GM18499 (cell line): ENCODE results near the gene PPP3CA.
"Not testable (repeated sequence)": the region's sequence is repeated elsewhere in the genome, so short reads cannot be mapped to it uniquely, and the experiment has no call there.

ENCODE experiments used
- ATAC-seq: cut with Tn5 transposase; IDR thresholded peaks from one replicate; pipeline ENCODE4 v1.9.1; 2021; ENCODE audit warnings: moderate number of reproducible peaks; ENCODE audit not compliant: insufficient read depth, unreplicated experiment

The PPP3CA gene

DNA sequence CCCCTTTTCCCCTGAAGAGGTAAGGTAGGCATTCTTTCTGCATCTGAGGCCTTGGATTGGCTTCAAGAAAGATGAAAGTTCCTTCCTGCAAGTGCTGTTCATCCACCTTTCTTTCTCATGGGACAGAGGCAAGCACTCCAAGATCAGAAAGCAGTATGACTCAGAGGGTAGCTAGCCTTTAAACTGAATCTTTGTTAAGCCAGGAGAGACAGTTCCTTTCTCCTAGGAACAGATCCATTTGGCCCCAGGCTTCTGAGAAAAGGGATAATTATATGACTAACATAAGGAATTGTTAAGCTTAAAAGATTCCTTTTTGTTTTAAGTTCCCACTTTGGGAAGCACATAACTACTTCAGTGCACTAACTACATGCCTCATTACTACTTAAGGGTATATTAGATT is 192.0 kb downstream of the PPP3CA start:
- ATAC-seq, result no peak

DNA sequence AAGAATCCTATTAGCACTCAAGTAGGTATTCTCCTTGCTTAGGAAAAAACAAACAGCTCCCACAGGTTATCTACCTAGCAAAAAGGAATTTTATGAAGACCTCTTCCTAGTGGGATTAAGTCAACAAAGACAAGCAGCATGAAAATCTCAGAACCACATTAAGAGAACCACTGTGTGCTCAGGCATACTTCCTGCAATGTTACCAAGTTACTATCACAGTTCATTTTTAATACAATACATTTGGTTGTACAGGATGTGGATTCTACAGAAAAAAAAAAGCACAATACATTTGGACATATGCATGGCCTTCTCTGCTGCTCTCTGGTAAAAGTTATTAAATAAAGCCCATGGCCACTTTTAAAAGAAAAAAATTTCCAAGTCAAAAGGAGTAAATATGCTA is 193.7 kb downstream of the PPP3CA start:
- no peak for ATAC-seq

DNA sequence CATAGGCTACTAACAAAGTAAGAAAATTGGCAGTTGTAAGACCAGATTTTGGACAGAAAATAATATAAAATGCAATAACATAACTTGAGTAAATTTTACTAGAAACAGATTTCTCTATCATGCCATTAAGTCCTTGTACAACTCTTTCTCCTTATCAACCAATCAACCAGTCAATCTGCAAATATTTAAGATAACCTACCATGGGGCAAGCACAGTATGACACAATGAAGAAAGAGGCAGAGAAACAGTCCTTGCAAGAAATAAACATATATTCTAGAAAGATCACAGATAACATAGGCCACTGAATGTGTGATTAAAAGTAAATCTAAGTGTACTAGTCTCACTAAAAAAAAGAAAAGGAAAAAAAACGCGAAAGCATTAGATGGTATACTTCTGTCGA is 194.8 kb downstream of the PPP3CA start:
- ATAC-seq, result no peak

DNA sequence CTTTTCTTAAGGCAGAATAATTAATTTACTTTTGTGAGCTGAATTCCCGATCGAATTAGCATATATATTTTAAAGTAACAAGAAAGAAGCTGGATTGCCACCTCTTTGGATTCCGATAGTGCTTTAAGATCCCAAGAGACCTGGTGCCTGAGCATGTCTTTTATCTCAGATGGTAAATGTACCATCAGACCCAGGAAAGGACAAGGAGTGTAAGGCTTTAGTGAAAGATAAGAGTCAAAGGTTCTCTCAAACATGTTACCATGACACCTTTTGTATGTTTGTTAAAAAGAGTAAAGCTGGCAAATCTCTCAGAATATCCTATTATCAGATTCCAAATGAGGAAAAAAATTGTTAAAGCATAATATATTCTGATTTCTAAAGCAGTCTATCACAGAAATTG is 198.8 kb downstream of the PPP3CA start:
- ATAC-seq, result no peak

DNA sequence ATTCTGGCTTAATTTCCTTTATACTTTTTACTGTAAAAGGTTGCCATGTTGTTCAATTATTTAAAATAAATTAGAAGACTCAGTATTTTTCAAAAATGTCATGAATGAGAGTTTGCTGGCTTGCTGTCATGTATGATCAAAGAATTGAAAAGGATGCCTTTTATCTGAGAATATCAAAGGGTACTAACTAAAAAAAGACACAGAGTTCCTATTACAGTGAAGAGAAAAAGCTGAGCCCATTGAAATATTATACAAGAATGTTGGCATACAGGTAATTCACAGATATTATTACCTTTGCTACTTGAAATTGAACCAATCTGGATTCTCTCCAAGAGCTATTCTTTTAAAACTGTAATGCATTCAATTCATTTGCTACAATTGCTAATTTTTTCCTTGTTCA is 200.0 kb downstream of the PPP3CA start:
- no peak for ATAC-seq

DNA sequence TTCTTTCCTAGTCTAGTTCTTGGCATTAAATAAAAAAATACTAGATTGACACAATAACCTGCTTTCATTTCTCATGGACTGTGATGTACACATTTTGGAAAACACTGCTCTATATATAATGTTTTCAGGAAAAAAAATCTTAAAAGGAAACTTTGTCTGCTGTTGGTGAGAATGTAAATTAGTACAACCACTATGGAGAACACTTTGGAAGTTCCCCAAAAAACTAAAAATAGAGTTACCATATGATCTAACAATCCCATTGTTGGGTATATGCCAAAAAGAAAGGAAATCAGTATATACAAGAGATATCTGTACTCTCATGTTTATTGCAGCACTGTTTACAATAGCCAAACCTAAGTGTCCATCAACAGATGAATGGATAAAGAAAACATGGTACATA is 202.3 kb downstream of the PPP3CA start:
- no peak for ATAC-seq

DNA sequence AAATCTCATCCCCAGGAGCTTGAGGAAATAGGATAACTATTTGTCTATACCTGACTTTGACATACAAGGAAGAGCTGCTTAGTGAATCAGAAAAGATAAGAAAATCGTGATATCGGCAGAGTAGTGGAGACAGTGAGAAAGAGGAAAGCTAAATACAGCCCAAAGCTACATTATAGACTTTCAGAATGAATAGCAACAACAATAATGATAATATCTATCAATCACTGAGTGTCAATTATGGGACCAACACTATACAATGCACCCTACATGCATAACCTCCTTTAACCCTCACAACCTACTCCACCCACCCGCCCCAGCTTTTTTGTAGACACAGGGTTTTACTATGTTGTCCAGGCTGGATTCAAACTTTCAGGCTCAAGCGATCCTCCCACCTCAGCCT is 205.1 kb downstream of the PPP3CA start:
- no peak for ATAC-seq

DNA sequence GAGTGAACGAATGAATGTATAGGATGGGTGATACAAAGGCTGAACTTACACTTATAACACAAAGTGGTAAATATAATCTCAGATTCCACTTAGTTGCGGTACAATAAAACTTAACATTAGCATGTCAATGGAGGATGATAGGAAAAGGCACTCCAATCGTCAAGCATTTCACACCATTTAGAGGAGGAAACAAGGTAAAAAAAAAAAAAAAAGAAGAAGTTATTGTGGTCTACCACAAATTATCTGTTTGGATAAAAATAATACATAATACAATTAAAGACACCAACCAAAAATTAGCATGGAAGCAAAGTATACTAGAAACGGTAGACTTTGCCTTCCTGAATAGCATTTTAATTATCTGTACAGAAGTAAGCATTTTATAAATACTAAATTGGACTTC is 205.5 kb downstream of the PPP3CA start:
- no peak for ATAC-seq

DNA sequence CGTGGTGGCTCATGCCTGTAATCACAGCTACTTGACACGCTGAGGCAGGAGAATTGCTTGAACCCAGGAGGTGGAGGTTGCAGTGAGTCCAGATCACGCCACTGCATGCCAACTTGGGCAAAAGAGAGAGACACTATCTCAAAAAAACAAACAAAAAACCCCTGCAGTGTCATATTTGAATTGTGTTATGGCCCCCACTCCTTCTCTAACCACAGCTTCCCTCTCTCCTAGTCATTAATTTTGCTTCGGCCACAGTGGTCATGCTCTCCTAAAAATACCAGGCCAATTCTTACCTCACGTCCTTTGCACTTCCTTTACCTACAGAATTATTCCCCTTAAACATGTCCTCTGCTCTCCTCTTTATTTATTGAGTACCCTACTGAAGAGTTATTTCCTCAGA is 206.1 kb downstream of the PPP3CA start:
- ATAC-seq, result no peak

DNA sequence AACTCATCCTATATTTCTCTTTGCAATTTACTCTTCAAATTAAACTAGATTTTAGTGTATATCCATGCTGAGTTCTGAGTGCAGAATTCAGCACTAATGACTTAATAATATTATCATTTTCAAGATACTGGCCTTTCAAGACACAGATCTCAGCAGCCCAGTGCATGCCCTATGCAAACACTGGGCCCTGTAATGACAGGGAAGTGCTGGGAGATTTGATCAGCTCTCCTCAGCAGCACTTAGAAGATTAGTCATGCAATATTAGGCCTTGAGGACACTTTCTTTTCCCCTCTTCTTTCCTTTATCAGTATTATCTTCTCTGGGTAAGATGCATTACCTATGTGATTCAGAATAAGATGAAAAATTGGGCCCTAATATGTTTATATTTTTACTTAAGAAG is 207.1 kb downstream of the PPP3CA start:
- no peak for ATAC-seq

DNA sequence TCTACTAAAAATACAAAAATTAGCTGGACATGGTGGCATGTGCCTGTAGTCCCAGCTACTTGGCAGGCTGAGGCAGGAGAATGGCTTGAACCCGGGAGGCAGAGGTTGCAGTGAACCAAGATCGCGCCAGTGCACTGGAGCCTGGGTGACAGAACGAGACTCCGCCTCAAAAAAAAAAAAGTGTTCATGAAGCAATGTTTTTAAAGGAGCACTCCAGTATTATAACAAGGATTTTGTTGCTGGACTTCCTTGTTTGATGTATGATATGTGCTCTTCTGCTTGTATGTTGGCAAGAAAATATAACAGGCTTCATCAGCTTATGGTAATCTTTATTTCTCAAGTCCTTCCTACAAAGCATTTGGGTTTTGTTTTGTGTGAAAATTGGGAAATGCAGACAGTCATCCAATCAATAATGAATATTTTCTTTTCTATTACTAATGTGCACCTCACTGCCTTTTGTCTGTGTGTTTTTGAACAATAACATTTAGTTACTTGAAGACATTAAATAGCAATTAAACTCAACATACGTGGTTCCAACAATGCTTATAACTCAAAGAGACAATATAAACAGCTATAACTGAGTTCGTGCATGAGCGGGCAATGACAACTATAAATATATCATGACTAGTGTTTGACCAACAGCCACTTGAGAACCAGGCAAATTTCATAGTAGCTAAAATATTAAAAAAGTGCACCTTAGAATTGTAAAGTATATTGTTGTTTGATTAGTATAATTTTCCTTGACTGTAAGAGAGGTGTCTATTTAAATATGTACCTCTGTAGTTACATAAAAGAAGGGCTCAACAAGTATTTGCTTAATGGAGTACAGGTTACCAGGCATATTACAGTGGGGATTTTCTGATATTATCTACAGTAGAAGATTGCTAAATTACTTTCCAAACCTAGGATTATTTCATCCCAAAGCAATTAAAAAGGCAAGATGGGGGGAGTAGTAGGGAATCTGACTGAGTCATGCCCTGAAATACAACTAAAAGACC is 210.7 kb downstream of the PPP3CA start:
- no peak for ATAC-seq

DNA sequence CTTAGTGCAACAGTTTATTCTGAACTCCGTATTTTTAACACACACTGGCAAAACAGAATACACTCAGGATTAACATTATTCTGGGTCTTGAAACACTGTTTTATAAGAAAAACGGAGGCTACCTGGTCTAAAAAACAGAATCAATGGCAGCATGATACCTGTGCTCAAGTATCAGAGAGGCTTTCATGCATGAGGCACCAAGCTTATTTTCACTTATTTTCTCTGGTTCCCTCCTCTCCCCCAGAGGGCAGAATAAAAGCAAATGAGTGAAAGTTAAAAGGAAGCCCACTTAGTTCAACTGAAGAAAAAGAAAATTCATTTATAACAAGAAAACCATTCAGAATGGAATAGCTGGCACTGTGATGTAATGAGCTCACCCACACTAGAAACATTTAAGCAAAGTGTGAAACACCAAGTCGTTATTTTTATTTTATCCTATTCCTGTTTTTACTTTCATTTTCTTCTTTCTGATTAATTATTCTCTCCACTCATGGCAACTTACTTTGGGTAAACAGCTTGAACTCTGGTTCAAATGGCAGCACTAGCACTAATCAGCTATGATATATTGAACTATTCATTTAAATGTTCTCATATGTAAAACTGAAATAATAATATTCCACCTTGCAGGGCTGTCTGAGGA is 211.8 kb downstream of the PPP3CA start:
- ATAC-seq, result no peak

DNA sequence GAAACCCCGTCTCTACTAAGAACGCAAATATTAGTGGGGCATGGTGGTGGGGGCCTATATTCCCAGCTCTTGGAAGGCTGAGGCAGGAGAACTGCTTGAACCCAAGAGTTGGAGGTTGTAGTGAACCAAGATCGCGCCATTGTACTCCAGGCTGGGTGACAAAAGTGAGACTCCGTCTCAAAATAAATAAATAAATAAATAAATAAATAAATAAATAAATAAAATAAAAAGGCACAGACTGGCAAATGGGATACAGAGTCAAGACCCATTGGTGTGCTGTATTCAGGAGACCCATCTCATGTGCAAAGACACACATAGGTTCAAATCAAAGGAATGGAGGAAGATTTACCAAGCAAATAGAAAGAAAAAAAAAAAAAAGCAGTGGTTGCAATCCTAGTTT is 216.3 kb downstream of the PPP3CA start:
- not testable (repeated sequence) for ATAC-seq

DNA sequence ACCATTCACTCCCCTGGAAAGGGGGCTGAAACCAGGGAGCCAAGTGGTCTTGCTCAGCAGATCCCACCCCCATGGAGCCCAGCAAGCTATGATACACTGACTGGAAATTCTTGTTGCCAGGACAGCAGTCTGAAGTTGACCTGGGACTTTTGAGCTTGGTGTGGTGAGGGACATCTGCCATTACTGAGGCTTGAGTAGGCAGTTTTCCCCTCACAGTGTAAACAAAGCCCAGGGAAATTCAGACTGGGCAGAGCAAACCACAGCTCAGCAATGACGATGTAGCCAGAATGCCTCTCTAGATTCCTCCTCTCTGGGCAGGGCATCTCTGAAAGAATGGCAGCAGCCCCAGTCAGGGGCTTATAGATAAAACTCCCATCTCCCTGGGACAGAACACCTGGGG is 218.4 kb downstream of the PPP3CA start:
- ATAC-seq, result not testable (repeated sequence)

DNA sequence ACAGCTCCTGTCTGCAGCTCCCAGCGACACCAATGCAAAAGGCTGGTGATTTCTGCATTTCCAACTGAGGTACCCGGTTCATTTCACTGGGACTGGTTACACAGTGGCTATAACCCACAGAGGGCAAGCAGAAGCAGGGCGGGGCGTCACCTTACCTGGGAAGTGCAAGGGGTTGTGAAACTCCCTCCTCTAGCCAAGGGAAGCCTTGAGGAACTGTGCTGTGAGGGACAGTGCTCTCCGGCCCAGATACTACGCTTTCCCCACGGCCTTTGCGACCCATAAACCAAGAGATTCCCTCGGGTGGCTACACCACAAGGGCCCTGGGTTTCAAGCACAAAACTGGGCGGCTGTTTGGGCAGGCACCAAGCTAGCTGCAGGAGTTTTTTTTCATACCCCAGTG is 218.9 kb downstream of the PPP3CA start:
- no peak for ATAC-seq

DNA sequence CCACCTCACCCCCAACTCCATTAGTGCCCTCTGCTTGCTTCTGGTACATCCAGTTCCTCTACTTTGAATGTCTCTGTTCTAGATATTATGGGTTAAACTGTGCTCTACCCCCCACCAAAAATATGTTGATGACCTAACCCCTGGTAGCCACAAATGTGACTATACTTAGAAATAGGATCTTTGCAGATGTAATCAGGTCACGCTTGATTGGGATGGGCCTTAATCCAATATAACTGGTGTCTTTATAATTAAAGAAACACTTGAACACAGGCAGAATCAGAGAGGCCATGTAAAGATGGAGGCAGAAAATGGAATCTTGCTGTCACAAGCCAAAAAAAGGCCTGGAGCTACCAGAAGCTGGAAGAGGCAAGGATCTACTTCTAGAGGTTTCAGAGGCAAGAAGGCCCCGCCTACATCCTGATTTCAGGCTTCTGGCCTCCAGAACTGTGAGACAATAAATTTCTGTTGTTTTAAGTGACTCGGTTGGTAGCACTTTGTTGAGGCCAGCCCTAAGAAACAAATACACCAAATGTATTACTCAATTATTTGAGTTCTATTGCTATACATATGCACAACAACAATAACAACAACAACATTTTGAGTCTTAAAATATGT is 220.0 kb downstream of the PPP3CA start:
- no peak for ATAC-seq

DNA sequence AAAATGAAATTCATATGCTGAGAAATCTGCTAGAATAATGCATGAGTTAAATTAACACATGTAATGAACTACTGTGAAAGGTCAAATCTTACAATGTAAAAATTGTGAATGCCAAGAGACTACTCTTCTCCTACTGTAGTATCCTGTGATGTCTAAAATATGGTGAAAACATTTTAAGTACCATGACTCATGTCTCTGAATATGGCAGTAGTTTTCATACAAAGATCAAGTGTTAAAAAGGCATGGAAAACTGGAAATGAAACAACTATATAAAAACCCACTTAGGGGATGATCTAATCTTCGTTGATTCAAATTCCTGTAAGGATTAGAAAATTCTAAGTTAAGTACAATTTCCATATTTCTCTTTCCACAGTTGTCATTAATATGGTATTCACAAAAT is 221.3 kb downstream of the PPP3CA start:
- no peak for ATAC-seq

DNA sequence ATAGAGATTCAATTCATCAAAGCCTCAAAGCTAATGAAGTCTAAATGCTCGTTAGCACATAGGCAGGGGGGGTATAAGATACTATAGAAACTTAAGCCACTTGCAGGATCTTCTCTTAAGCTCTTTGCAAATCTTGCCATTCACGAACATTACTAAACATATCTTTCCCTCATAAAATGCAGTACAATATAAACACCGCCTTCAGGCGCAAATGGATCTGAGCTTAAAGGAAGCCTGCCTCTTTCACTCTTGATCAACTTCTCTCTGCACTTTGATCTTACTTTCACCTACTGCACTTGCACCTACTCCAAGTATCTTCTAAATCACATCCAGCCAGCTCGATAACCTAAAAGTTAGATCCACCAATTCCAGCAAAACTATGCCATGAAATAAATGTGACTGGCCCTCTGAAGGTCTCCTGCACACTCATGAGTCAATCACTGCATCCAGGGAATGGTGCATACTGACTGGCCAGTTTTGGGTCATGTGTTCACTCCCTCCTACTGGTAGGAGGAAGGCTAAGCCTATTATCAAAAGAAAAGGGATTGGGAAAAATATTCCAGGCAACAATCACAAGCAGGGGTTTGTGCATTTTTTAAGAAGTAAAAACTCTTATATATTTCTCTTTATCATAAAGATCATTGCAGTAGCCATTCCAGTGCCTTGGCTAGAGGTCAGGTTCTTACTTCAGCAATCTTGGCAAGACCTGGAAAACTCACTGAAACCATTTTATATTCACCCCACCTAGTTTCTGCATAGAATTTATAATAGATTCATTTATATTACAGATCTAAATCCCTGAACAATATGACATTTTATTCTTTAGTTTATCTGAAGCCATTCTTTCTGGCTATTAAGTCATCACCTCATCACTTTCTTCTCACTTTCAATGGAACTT is 222.0 kb downstream of the PPP3CA start:
- ATAC-seq, result no peak

DNA sequence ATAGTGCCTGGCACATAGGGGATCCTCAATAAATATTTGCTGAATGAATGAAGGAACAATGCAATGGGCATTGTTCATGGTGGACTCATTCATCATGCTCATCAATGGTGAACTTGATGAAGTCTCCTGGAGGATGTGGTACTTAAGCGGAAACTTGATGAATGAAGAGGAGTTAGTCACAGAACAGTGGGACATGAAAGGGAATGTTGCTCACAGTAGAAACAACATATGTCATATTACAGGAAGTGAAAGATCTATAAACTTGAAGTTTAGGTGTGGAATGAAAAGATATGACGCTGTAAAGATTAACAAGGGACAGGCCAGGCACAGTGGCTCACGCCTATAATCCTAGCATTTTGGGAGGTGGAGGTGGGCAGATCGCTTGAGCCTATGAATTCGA is 224.1 kb downstream of the PPP3CA start:
- ATAC-seq, result no peak

DNA sequence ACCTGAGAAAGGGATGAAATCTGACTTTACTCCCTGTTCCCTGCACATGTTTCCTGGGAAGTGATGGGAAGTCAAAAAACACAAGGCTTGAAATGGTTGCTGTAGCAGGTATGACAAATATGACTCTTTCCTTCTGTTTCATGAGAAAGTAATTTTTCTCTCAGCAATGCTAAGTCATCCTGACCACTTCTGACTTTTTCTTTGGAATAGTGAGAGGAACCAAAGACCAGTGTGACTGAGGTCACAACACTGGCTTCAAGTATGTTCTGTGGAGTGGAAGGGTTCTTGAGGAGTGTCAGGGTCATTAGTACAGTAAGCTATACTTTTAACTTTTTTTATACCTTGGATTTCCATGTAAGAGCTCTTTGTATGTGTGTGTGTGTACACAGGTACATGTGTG is 225.3 kb downstream of the PPP3CA start:
- no peak for ATAC-seq
